ENCODE data around the gene CNOT1.
"Not testable (repeated sequence)": the region's sequence is repeated elsewhere in the genome, so short reads cannot be mapped to it uniquely, and the experiment has no call there.

The CNOT1 gene

DNA sequence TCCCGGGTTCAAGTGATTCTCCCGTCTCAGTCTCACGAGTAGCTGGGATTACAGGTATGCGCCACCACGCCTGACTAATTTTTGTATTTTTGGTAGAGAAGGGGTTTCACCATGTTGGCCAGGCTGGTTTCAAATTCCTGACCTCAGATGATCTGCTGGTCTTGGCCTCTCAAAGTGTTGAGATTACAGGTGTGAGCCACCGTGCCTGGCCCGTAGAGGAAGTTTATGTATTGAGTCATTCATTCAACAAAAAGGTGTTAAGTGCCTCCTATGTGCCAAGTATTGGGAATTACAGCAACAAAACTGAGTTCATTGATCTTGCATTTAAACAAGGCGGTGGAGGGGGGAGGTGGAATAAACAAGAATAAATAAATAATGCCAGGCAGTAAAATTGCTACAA lies 10.2 kb upstream of the CNOT1 start:
- Histone ChIP-seq H3K9me2 (replicated peaks; ENCODE audit: insufficient read depth, low read length) (no peaks in the 10 kb centered on the region), H3K36me3 (replicated peaks; ENCODE audit: insufficient read depth, low read length) (no peaks in the 10 kb centered on the region), H3K9me3 (replicated peaks; ENCODE audit: insufficient read depth, low read length) (no peaks in the 10 kb centered on the region), H3K9ac (ENCODE audit: low read length) (no peak overlapping the region), H2AFZ (ENCODE audit: low read length) (no peak overlapping the region), H3K27ac (ENCODE audit: low read length) (no peak overlapping the region), H3K79me2 (ENCODE audit: low read length) (no peaks in the 10 kb centered on the region), H3K27me3 (replicated peaks; ENCODE audit: insufficient read depth, low read length) (no peaks in the 10 kb centered on the region), H3F3A (ENCODE audit: insufficient read depth, low read length) (no peaks in the 10 kb centered on the region), H4K20me1 (ENCODE audit: insufficient read depth, low read length) (no peaks in the 10 kb centered on the region), H3K4me1 (ENCODE audit: low read length) (no peaks in the 10 kb centered on the region), H3K4me3 (ENCODE audit: low read length) (no peak overlapping the region), H3K4me2 (ENCODE audit: low read depth, low read length) (no peak overlapping the region)
- DNase-seq, result no peak
- TF ChIP-seq EZH2 (optimal IDR thresholded peaks at IDR 0.05; ENCODE audit: low read depth, low read length) (no peak), EZH2phosphoT487 (IDR thresholded peaks at IDR 0.05; ENCODE audit: low read length) (no peak)
- TF ChIP-seq, protein P1, sequence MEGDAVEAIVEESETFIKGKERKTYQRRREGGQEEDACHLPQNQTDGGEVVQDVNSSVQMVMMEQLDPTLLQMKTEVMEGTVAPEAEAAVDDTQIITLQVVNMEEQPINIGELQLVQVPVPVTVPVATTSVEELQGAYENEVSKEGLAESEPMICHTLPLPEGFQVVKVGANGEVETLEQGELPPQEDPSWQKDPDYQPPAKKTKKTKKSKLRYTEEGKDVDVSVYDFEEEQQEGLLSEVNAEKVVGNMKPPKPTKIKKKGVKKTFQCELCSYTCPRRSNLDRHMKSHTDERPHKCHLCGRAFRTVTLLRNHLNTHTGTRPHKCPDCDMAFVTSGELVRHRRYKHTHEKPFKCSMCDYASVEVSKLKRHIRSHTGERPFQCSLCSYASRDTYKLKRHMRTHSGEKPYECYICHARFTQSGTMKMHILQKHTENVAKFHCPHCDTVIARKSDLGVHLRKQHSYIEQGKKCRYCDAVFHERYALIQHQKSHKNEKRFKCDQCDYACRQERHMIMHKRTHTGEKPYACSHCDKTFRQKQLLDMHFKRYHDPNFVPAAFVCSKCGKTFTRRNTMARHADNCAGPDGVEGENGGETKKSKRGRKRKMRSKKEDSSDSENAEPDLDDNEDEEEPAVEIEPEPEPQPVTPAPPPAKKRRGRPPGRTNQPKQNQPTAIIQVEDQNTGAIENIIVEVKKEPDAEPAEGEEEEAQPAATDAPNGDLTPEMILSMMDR (IDR thresholded peaks at IDR 0.05; ENCODE audit: low read length), result no peak

DNA sequence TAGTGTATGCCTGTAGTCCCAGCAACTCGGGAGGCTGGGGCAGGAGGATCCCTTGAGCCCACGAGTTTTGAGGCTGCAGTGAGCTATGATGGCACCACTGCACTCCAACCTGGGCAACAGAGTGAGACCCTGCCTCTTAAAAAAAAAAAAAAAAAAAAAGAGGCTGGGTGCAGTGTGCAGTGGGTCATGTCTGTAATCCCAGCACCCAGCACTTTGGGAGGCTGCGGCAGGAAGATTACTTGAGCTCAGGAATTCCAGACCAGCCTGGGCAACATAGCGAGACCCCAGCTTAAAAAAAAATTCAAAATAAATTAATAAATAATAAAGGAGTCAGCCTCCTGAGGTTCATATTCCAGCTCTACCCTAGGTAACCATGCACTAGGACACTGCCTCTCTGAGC lies 9.6 kb upstream of the CNOT1 start:
- no peaks in the 10 kb centered on the region for H3F3A ChIP-seq (ENCODE audit: insufficient read depth, low read length)
- no peaks in the 10 kb centered on the region for H3K9me3 ChIP-seq (replicated peaks; ENCODE audit: insufficient read depth, low read length)
- TF ChIP-seq, protein P1 (IDR thresholded peaks at IDR 0.05; ENCODE audit: low read length), result no peak
- no peak for TF ChIP-seq EZH2 (optimal IDR thresholded peaks at IDR 0.05; ENCODE audit: low read depth, low read length)
- no peak for TF ChIP-seq EZH2phosphoT487 (IDR thresholded peaks at IDR 0.05; ENCODE audit: low read length)
- H3K4me3 ChIP-seq (ENCODE audit: low read length), result no peak overlapping the region
- no peaks in the 10 kb centered on the region for H3K36me3 ChIP-seq (replicated peaks; ENCODE audit: insufficient read depth, low read length)
- no peak for DNase-seq
- H3K9ac ChIP-seq (ENCODE audit: low read length), result no peak overlapping the region
- H3K4me1 ChIP-seq (ENCODE audit: low read length), result no peaks in the 10 kb centered on the region
- no peak overlapping the region for H3K27ac ChIP-seq (ENCODE audit: low read length)
- H4K20me1 ChIP-seq (ENCODE audit: insufficient read depth, low read length), result no peaks in the 10 kb centered on the region
- H3K9me2 ChIP-seq (replicated peaks; ENCODE audit: insufficient read depth, low read length), result no peaks in the 10 kb centered on the region
- no peak overlapping the region for H3K4me2 ChIP-seq (ENCODE audit: low read depth, low read length)
- no peak overlapping the region for H2AFZ ChIP-seq (ENCODE audit: low read length)
- no peaks in the 10 kb centered on the region for H3K27me3 ChIP-seq (replicated peaks; ENCODE audit: insufficient read depth, low read length)
- H3K79me2 ChIP-seq (ENCODE audit: low read length), result no peaks in the 10 kb centered on the region

DNA sequence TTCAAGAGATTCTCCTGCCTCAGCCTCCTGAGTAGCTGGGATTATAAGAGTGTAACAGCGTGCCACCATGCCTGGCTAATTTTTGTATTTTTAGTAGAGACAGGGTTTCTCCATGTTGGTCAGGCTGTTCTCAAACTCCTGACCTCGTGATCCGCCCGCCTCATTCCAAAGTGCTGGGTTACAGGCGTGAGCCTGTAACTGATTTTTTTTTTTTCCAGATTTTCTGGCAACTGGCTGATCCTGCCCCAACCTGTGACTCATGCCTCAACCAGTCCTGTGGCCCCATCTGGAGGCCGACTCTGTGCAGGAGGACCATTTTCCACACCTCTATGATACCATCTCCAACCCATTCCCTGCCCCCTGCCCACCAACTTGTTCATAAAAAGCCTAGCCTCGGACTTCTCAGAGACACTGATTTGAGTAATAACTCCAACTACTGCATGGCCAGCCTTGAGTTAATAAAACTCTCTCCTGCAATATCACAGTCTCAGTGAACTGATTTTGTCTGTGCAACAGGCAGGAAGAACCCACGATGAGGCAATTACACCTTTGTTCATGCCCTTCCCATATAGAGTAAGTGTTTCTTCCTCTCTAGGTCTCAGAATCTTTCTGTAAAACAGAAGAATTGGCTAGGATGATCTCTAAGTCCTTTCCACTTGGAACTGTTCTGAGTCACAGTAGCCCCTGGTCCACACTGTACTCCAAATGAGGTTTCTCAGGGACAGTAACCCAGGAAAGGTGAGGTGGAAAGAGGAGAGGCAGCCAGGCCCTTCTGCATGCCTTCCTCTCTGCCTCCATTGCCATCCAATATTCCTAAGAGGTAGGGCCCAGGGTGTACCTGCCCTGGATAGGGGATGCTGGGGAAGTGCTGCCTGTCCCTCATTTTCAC lies 8.8 kb upstream of the CNOT1 start:
- Histone ChIP-seq H3F3A (ENCODE audit: insufficient read depth, low read length) (no peaks in the 10 kb centered on the region), H3K36me3 (replicated peaks; ENCODE audit: insufficient read depth, low read length) (no peaks in the 10 kb centered on the region), H3K9ac (ENCODE audit: low read length) (no peak overlapping the region), H3K4me2 (ENCODE audit: low read depth, low read length) (no peak overlapping the region), H3K4me3 (ENCODE audit: low read length) (no peak overlapping the region), H3K9me3 (replicated peaks; ENCODE audit: insufficient read depth, low read length) (no peaks in the 10 kb centered on the region), H2AFZ (ENCODE audit: low read length) (no peak overlapping the region), H3K9me2 (replicated peaks; ENCODE audit: insufficient read depth, low read length) (no peaks in the 10 kb centered on the region), H3K79me2 (ENCODE audit: low read length) (no peaks in the 10 kb centered on the region), H4K20me1 (ENCODE audit: insufficient read depth, low read length) (no peaks in the 10 kb centered on the region), H3K4me1 (ENCODE audit: low read length) (no peaks in the 10 kb centered on the region), H3K27ac (ENCODE audit: low read length) (no peak overlapping the region), H3K27me3 (replicated peaks; ENCODE audit: insufficient read depth, low read length) (no peaks in the 10 kb centered on the region)
- no peak for TF ChIP-seq EZH2phosphoT487 (IDR thresholded peaks at IDR 0.05; ENCODE audit: low read length)
- TF ChIP-seq, protein P1 (IDR thresholded peaks at IDR 0.05; ENCODE audit: low read length), result no peak
- TF ChIP-seq EZH2 (optimal IDR thresholded peaks at IDR 0.05; ENCODE audit: low read depth, low read length), result no peak
- no peak for DNase-seq

DNA sequence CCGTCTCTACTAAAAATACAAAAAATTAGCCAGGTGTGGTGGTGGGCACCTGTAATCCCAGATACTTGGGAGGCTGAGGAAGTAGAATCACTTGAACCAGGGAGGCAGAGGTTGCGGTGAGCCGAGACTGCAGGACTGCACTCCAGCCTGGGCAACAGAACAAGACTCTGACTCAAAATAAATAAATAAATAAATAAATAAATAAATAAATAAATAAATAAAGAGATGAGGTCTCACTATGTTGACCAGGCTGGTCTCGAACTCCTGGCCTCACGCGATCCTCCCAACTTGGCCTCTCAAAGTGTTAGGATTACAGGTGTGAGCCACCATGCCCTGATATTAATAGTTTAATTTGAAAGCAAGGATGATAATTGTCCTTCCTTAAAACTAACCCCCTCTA lies 7.4 kb upstream of the CNOT1 start:
- not testable (repeated sequence) for H3K27ac ChIP-seq (ENCODE audit: low read length); H3K27me3 ChIP-seq (replicated peaks; ENCODE audit: insufficient read depth, low read length); H3K4me2 ChIP-seq (ENCODE audit: low read depth, low read length); H3F3A ChIP-seq (ENCODE audit: insufficient read depth, low read length); H3K79me2 ChIP-seq (ENCODE audit: low read length); DNase-seq; H3K9ac ChIP-seq (ENCODE audit: low read length); H3K4me3 ChIP-seq (ENCODE audit: low read length); H3K9me3 ChIP-seq (replicated peaks; ENCODE audit: insufficient read depth, low read length); H2AFZ ChIP-seq (ENCODE audit: low read length); H3K36me3 ChIP-seq (replicated peaks; ENCODE audit: insufficient read depth, low read length); H4K20me1 ChIP-seq (ENCODE audit: insufficient read depth, low read length); H3K9me2 ChIP-seq (replicated peaks; ENCODE audit: insufficient read depth, low read length); H3K4me1 ChIP-seq (ENCODE audit: low read length)

Data from MM.1S (cell line).